Transverse colon (tissue), 4 donors: ENCODE data around the gene PDZRN3. TPM values are rescaled to one million over a fixed set of nuclear protein-coding genes. Genes with fewer than 3 reads are reported as not detected.

Experiments
- DNase-seq: peaks from one replicate; pipeline ENCODE4 v3.0.0-alpha.2; 2019
- H3K27ac ChIP-seq, 4 donors: fragments of 200-600 bp; sonication (generic); 2 replicates each; pipeline ENCODE4 v1.5.1; 2016 to 2018; ENCODE audit warnings: inconsistent platforms in 4 of 4
- H3K27me3 ChIP-seq: fragments of 200-600 bp; sonication (generic); 2 replicates; pipeline ENCODE4 v1.5.1; 2017; ENCODE audit warnings: inconsistent platforms
- H3K36me3 ChIP-seq, 4 donors: fragments of 200-600 bp; sonication (generic); 2 replicates each; pipeline ENCODE4 v1.5.1; 2017 to 2019; ENCODE audit warnings: inconsistent platforms in 4 of 4
- H3K4me1 ChIP-seq, 4 donors: fragments of 200-600 bp; sonication (generic); 2 replicates each; pipeline ENCODE4 v1.5.1; 2017 to 2020; ENCODE audit warnings: inconsistent platforms in 4 of 4
- H3K4me3 ChIP-seq, 4 donors: fragments of 200-600 bp; sonication (generic); 1 replicate in 1 of 4; 2 replicates in 3 of 4; pipeline versions ENCODE4 v1.5.1 to v1.6.1; 2017 to 2019; ENCODE audit warnings: inconsistent platforms in 4 of 4
- H3K9me3 ChIP-seq, 2 donors: fragments of 200-600 bp; sonication (generic); 2 replicates each; pipeline ENCODE4 v1.5.1; 2017 to 2019; ENCODE audit warnings: inconsistent platforms in 2 of 2
- CTCF ChIP-seq, 5 experiments: fragments of 200-600 bp in 3 of 5; fragments of 450-650 bp in 2 of 5; sonication (generic) in 3 of 5; IDR thresholded peaks; 1 replicate in 2 of 5; 2 replicates in 3 of 5; pipeline ENCODE4 v1.5.1; 2016 to 2017; ENCODE audit warnings: antibody characterized with exemption in 5 of 5, inconsistent platforms in 3 of 5, mild to moderate bottlenecking in 2 of 5, moderate library complexity in 1 of 5
- EP300 ChIP-seq: sonication (generic); formaldehyde crosslinking; IDR thresholded peaks from one replicate; pipeline ENCODE4 v1.6.1; 2017; ENCODE audit warnings: antibody characterized with exemption, low read depth
- POLR2A ChIP-seq: fragments of 450-650 bp; IDR thresholded peaks from one replicate; pipeline ENCODE4 v1.6.1; 2016; ENCODE audit warnings: antibody characterized with exemption, mild to moderate bottlenecking, moderate library complexity
- POLR2AphosphoS5 ChIP-seq, 3 donors: sonication (generic); formaldehyde crosslinking; IDR thresholded peaks; one replicate each; pipeline ENCODE4 v1.6.1; 2016; ENCODE audit warnings: antibody characterized with exemption in 3 of 3
- WGBS, 2 donors: methylation state at CpG; one replicate each; pipeline ENCODE4 v1.1.5; 2018; ENCODE audit warnings: low coverage in 1 of 2; 5-methylcytosine and 5-hydroxymethylcytosine counted together
- in situ Hi-C, 4 donors: fragments of 200-750 bp; cut with MboI; loops; one replicate each; pipeline versions ENCODE4 v1.15.0 to v1.15.1; 2017; ENCODE audit warnings: low sequenced_read_pairs in 3 of 4, low pct_ligation_motif_present in 1 of 4, low pct_unique_long_range_greater_than_20kb in 1 of 4
- intact Hi-C: fragments of 100-400 bp; cut with DNase I; formaldehyde crosslinking; loops from one replicate; pipeline ENCODE4 v1.15.1; 2023; ENCODE audit warnings: low total_unique reads
- total RNA-seq, 4 donors: library from RNA; depleted of rRNA; stranded (reverse); fragments of >200 nt; gene quantifications; one replicate each; pipeline ENCODE4 v1.1.0, GENCODE V29; 2016

PDZRN3 gene
- total RNA-seq, 4 donors from 2014 or later: 31.9 to 191 (median 75.3) TPM

GRCh38 chr3:73624017-73624820 is 522 bp downstream of the PDZRN3 start:
- Histone ChIP-seq H3K9me3 (no peaks in the 10 kb centered on the region), H3K4me3 (peak overlapping the region; percentile 72 to 81 (median 75)), H3K27me3 (no peaks in the 10 kb centered on the region), H3K4me1 (peaks cover 0 to 27% (median 19%) of the 10 kb centered on the region in 4 donors), H3K36me3 (no peaks in the 10 kb centered on the region), H3K27ac (peak overlapping the region; percentile 86 to 93 (median 90))
- DNase-seq: peak; percentile 38
- WGBS, 2 donors: 34% methylated on average over 62 of the region's 112 CpGs; no CpG with 5 or more reads in 1 of the 2 donors
- intact Hi-C loops: loop anchor here (2.0 to 10.0 kb wide), 4 partner anchors 103 to 221 kb away; no protein-coding TSS in a partner anchor
- no peak for TF ChIP-seq EP300
- no peak for TF ChIP-seq POLR2AphosphoS5 (IDR thresholded peaks at IDR 0.05)
- TF ChIP-seq CTCF (IDR thresholded peaks at IDR 0.05): peak in 4 of 5 experiments; percentile 7 to 20 (median 18)
- peak; percentile 11 for TF ChIP-seq POLR2A
- in situ Hi-C loops: loop anchor here in 1 of 4 donors (25.0 kb wide), 1 partner anchor 112 kb away; no protein-coding TSS in a partner anchor

GRCh38 chr3:73623346-73623745 is 1.4 kb downstream of the PDZRN3 start:
- Histone ChIP-seq H3K27me3 (no peaks in the 10 kb centered on the region), H3K4me1 (peaks cover 0 to 28% (median 19%) of the 10 kb centered on the region in 4 donors), H3K4me3 (peak overlapping the region; percentile 72 to 81 (median 75)), H3K27ac (peak overlapping the region; percentile 86 to 93 (median 90)), H3K36me3 (no peaks in the 10 kb centered on the region), H3K9me3 (no peaks in the 10 kb centered on the region)
- no peak for DNase-seq
- no peak for TF ChIP-seq POLR2A
- TF ChIP-seq EP300: no peak
- no peak for TF ChIP-seq CTCF (IDR thresholded peaks at IDR 0.05)
- TF ChIP-seq POLR2AphosphoS5 (IDR thresholded peaks at IDR 0.05): no peak
- 11 to 27% methylated on average over 4 of the region's 4 CpGs for WGBS, 2 donors
- intact Hi-C loops (loop anchor here (5.0 to 10.0 kb wide), 3 partner anchors 106 to 221 kb away; no protein-coding TSS in a partner anchor), in situ Hi-C loops (loop anchor here in 1 of 4 donors (25.0 kb wide), 1 partner anchor 111 kb away; no protein-coding TSS in a partner anchor)

GRCh38 chr3:73622091-73622805 is 2.5 kb downstream of the PDZRN3 start:
- peaks cover 0 to 27% (median 19%) of the 10 kb centered on the region in 4 donors for H3K4me1 ChIP-seq
- WGBS, 2 donors: 6 to 15% methylated on average over 5 to 10 of the region's 10 CpGs

GRCh38 chr3:73621388-73621787 is 3.4 kb downstream of the PDZRN3 start:
- Histone ChIP-seq H3K9me3 (no peaks in the 10 kb centered on the region), H3K4me3 (peak overlapping the region in 3 of 4 donors; percentile 72 to 76 (median 74)), H3K27me3 (no peaks in the 10 kb centered on the region), H3K36me3 (no peaks in the 10 kb centered on the region), H3K27ac (peak overlapping the region; percentile 86 to 93 (median 90)), H3K4me1 (peaks cover 0 to 28% (median 21%) of the 10 kb centered on the region in 4 donors)
- TF ChIP-seq CTCF (IDR thresholded peaks at IDR 0.05) (no peak), POLR2A (no peak), EP300 (peak; percentile 38), POLR2AphosphoS5 (IDR thresholded peaks at IDR 0.05) (peak; percentile 48 to 85 (median 66))
- no peak for DNase-seq
- intact Hi-C loops (loop anchor here (5.0 to 10.0 kb wide), 3 partner anchors 104 to 223 kb away; no protein-coding TSS in a partner anchor), in situ Hi-C loops (loop anchor here in 1 of 4 donors (25.0 kb wide), 1 partner anchor 109 kb away; no protein-coding TSS in a partner anchor)
- WGBS, 2 donors: 20 to 22% methylated on average over 2 to 4 of the region's 4 CpGs

More at GRCh38 chr3:73622091-73622805, 2.5 kb downstream of the PDZRN3 start:
- H3K9me3 ChIP-seq: no peaks in the 10 kb centered on the region
- H3K27ac ChIP-seq: peak overlapping the region; percentile 86 to 93 (median 90)
- no peaks in the 10 kb centered on the region for H3K27me3 ChIP-seq
- intact Hi-C loops: loop anchor here (5.0 to 10.0 kb wide), 3 partner anchors 105 to 223 kb away; no protein-coding TSS in a partner anchor
- peak overlapping the region; percentile 72 to 81 (median 75) for H3K4me3 ChIP-seq
- peak; percentile 46 for DNase-seq
- in situ Hi-C loops: loop anchor here in 1 of 4 donors (25.0 kb wide), 1 partner anchor 110 kb away; no protein-coding TSS in a partner anchor
- TF ChIP-seq POLR2AphosphoS5 (IDR thresholded peaks at IDR 0.05) (peak; percentile 63 to 76 (median 73)), EP300 (no peak), POLR2A (peak; percentile 8)
- no peaks in the 10 kb centered on the region for H3K36me3 ChIP-seq
